GM03348 (cell line): Measurements from ENCODE around the gene SEMA7A.
"Not testable (repeated sequence)": the region's sequence is repeated elsewhere in the genome, so short reads cannot be mapped to it uniquely, and the experiment has no call there.

Source experiments
- DNase-seq: peaks from one replicate; pipeline ENCODE4 v3.0.0; 2012; ENCODE audit warnings: low spot score

The SEMA7A gene

GRCh38 chr15:74433592-74434262 lies at the start of gene SEMA7A:
Gene SEMA7A, minus strand, starts transcription at chr15:74433958. Its CDS starts 40 bp downstream, at chr15:74433918.
- peak; percentile 98 for DNase-seq

- peak; percentile 20 for DNase-seq
Observed at GRCh38 chr15:74482661-74483060, 48.9 kb upstream of the SEMA7A start.

GRCh38 chr15:74480364-74480763 lies 46.6 kb upstream of the SEMA7A start:
- not testable (repeated sequence) for DNase-seq

GRCh38 chr15:74471621-74472020 lies 37.9 kb upstream of the SEMA7A start:
- not testable (repeated sequence) for DNase-seq

- no peak for DNase-seq
Observed at GRCh38 chr15:74470631-74471395, 37.1 kb upstream of the SEMA7A start.

- DNase-seq = no peak
Observed at GRCh38 chr15:74468341-74469032, 34.7 kb upstream of the SEMA7A start.

- no peak for DNase-seq
Observed at GRCh38 chr15:74466570-74466969, 32.8 kb upstream of the SEMA7A start.

- DNase-seq = no peak
Observed at GRCh38 chr15:74464897-74465296, 31.1 kb upstream of the SEMA7A start.

- no peak for DNase-seq
Observed at GRCh38 chr15:74464216-74464615, 30.5 kb upstream of the SEMA7A start.

- no peak for DNase-seq
Observed at GRCh38 chr15:74463634-74464033, 29.9 kb upstream of the SEMA7A start.

- peak; percentile 17 for DNase-seq
Observed at GRCh38 chr15:74461847-74462511, 28.2 kb upstream of the SEMA7A start.

- DNase-seq = peak; percentile 97
Observed at GRCh38 chr15:74460871-74461846, 27.4 kb upstream of the SEMA7A start, which contains the start of gene UBL7. Gene UBL7, minus strand, starts transcription at chr15:74461160. Its CDS starts 2,293 bp downstream, at chr15:74458867.

GRCh38 chr15:74460298-74460697 lies 26.5 kb upstream of the SEMA7A start:
- DNase-seq = no peak

- not testable (repeated sequence) for DNase-seq
Observed at GRCh38 chr15:74459798-74460197, 26.0 kb upstream of the SEMA7A start.

GRCh38 chr15:74458473-74458872 lies 24.7 kb upstream of the SEMA7A start:
- DNase-seq = no peak

- DNase-seq = not testable (repeated sequence)
Observed at GRCh38 chr15:74457036-74457435, 23.3 kb upstream of the SEMA7A start.

- DNase-seq = no peak
Observed at GRCh38 chr15:74454764-74455500, 21.2 kb upstream of the SEMA7A start.

- no peak for DNase-seq
Observed at GRCh38 chr15:74453925-74454763, 20.4 kb upstream of the SEMA7A start.
